ENCODE measurements around the gene ATP2C2. TPM values are rescaled to one million over a fixed set of nuclear protein-coding genes. Genes with fewer than 3 reads are reported as not detected.

ATP2C2 gene
- total and polyA plus RNA-seq, 2 experiments from 2014 or later, result 2.1 TPM

- Mint-ChIP-seq H3K9me3 (no peaks in the 10 kb centered on the region; the same call in 2 of the 3 replicates), H3K36me3 (ENCODE audit: low read depth) (no peaks in the 10 kb centered on the region; the same call in 2 of the 3 replicates), H3K27me3 (ENCODE audit: insufficient read depth, low read depth, poor library complexity) (peaks cover 9% of the 10 kb centered on the region), H3K4me3 (no peak overlapping the region), H3K4me1 (peaks cover 24% of the 10 kb centered on the region), H3K27ac (no peak overlapping the region)
- Histone ChIP-seq H3F3A (replicated peaks; ENCODE audit: low read depth) (no peaks in the 10 kb centered on the region), H2AFZ (peak overlapping the region; percentile 74; the same call in 1 of the 2 replicates), H3K4me3 (no peak overlapping the region), H3K36me3 (ENCODE audit: insufficient read depth) (no peaks in the 10 kb centered on the region), H3K4me1 (ENCODE audit: insufficient read depth) (peaks cover 14% of the 10 kb centered on the region), H3K79me2 (replicated peaks; ENCODE audit: insufficient read depth) (no peaks in the 10 kb centered on the region), H3K9me2 (ENCODE audit: insufficient read depth) (peaks cover 4% of the 10 kb centered on the region; the same call in 1 of the 2 replicates), H4K20me1 (replicated peaks; ENCODE audit: insufficient read depth) (no peaks in the 10 kb centered on the region), H3K4me2 (no peak overlapping the region), H3K27me3 (ENCODE audit: insufficient read depth) (no peaks in the 10 kb centered on the region), H3K27ac (ENCODE audit: low read depth) (no peak overlapping the region)
- no peak for TF ChIP-seq CTCF (conservative IDR thresholded peaks at IDR 0.05; ENCODE audit: low read depth in 2 of 2)
- no peak for TF ChIP-seq NANOG (IDR thresholded peaks at IDR 0.05; ENCODE audit: borderline replicate concordance)
- TF ChIP-seq ZNF462 (CRISPR knock-in tag; IDR thresholded peaks at IDR 0.05), result no peak
- TF ChIP-seq JUNB (IDR thresholded peaks at IDR 0.05; ENCODE audit: unreplicated experiment), result no peak
- TF ChIP-seq REST (IDR thresholded peaks at IDR 0.05; ENCODE audit: unreplicated experiment), result no peak
- TF ChIP-seq EZH2phosphoT487 (IDR thresholded peaks at IDR 0.05; ENCODE audit: unreplicated experiment), result no peak
- DNase-seq (ENCODE audit: low spot score) (no peak), ATAC-seq (no peak)
Observed at GRCh38 chr16:84378567-84378966, 10.2 kb downstream of the ATP2C2 start.
